Loucy (cell line): ENCODE results near the gene AGAP1.

Source experiments
- EZH2phosphoT487 ChIP-seq: fragments of 200-600 bp; IDR thresholded peaks from 2 replicates; pipeline ENCODE4 v1.6.1; 2018; ENCODE audit warnings: antibody characterized with exemption, mild to moderate bottlenecking, moderate library complexity, borderline replicate concordance
- TF ChIP-seq, protein P1 (sequence below): fragments of 200-600 bp; sonication (generic); conservative IDR thresholded peaks from 2 replicates; pipeline ENCODE4 v1.5.1; 2014; ENCODE audit warnings: mild to moderate bottlenecking, antibody characterized with exemption, low read length

DNA sequence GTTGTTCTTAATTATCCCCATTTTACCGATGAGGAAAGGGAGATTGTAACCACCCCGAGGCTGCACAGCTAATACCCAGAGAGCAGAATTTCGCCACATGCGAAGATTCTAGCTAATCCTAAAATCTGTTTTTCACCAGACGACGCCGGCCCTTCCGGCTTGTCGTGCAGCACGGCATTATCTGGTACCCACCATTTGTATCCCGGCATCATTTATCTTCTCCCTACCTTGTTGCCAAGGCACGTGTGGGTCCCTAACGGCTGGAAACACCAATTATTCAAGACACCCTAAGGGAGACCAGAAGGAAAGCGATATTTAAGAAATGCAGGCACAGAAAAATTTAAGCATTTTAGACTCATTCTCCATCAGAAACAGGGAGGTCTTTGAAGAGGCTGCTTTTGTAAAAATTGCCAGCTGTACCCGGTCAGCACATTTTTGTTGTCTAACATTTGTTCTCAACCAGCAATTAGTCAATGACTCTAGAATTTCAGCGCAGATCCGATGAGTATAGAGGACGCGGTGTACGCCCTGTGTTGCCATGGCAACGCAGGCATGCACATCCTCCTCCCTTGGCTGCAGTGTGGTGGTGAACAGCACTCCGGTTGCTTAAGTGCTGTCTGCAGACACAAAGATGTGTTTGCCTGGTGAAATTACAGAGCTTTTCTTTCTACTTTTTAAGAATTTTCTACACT is 111.6 kb downstream of the AGAP1 start:
- TF ChIP-seq, protein P1, sequence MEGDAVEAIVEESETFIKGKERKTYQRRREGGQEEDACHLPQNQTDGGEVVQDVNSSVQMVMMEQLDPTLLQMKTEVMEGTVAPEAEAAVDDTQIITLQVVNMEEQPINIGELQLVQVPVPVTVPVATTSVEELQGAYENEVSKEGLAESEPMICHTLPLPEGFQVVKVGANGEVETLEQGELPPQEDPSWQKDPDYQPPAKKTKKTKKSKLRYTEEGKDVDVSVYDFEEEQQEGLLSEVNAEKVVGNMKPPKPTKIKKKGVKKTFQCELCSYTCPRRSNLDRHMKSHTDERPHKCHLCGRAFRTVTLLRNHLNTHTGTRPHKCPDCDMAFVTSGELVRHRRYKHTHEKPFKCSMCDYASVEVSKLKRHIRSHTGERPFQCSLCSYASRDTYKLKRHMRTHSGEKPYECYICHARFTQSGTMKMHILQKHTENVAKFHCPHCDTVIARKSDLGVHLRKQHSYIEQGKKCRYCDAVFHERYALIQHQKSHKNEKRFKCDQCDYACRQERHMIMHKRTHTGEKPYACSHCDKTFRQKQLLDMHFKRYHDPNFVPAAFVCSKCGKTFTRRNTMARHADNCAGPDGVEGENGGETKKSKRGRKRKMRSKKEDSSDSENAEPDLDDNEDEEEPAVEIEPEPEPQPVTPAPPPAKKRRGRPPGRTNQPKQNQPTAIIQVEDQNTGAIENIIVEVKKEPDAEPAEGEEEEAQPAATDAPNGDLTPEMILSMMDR = no peak
- TF ChIP-seq EZH2phosphoT487 = no peak
